C1 segment of cervical spinal cord (tissue), 14 donors: ENCODE results near the gene CIBAR2.

Experiments
- DNase-seq, 14 donors: peaks; one replicate each; lab custom pipeline; 2025; lab: John Stamatoyannopoulos, UW

The CIBAR2 gene

DNA sequence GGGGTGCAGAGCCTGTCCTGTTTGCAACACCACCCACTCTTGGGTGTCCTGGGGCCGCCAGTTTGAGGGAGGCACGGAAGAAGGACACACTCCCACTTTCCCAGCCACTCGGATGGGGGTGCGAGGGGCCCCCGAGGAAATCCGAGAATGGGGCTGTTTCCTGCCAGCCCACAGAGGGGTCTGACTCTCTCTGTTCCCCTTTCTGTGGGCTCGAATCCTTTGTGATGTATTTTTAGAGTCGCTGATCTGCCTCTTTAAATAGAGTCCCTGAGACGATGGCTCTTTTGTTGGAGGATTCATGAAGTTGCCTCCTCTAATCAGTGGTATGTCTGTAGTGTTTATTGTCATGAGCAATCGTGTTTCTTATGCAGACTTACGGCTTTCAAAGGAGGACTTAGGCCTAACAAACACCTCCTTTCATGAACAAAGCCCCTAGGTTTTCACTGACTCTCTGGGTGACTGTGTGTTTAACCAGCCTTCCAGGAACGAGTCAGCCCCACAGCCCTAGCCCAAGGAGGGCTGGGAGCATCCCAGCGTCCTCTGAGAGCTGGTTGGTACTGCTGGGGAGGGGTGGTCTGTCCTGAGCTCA is 29.1 kb downstream of the CIBAR2 start:
- no peak for DNase-seq

DNA sequence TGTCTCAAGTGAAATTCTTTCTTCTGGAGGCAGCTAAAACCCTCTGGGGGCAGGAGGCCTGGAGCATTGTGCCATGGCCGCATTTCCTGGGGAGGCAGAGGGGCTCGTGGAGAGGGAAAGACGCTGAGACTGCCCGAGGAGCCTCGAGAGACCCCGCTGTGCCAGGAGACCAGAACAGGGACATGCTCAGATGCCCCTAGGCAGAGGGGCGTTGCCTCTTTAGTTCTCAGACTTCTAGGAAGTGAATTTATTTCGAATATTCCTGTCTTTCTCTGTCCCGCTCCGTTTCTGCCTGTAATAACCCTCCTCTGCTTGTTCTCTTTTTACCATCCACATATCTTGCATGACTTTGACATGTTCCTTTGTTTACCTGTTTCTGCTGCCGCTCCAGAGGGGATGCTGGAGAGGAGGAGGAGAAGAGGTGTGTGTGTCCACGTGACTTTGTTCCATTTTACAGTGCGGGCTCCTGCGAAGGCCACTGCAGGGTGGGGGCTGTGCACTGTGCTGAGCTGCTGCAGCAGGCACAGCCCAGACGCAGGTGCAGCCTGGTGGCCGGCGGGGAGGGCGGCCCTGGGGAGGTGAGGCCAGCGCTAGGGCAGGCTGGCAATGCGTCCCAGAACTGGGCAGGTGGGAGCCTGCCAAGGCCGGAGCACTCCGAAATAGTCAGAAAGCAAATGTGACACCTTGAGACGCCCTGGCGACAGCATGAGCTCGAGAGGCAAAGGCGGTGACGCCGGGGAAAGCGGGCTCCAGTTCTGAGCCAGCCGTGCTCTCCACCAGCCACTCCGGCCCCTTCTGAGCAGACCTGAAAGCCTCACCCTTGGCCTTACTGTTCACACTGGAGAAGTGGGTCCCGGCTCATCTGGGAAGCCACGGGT is 29.9 kb downstream of the CIBAR2 start:
- DNase-seq: peak in 2 of 14 donors; percentile 44 to 69

DNA sequence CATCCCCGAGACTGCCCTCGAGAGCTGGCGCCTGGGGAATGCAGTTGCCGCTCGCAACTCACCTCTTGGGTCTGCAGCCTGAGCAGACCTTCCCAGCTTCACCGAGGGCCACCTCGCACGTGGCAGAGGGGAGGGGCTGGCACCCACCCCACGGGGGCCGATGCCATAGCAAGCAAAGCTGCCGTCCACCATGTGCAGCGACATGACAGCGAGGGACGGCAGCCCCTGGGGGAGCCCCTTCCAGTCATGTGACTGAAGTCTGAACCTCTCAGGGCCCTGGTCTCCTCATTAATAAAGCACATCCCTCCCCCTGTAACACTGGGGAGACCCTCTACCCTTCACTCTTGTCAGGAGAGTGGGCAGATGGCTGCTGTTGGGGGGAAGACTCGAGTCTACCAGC is 30.5 kb downstream of the CIBAR2 start:
- no peak for DNase-seq

GRCh38 chr16:85081038-85081437 is 31.2 kb downstream of the CIBAR2 start:
- DNase-seq: no peak

- no peak for DNase-seq
These were observed 32.3 kb downstream of the CIBAR2 start for GRCh38 chr16:85079785-85080570.

GRCh38 chr16:85078952-85079351 is 33.3 kb downstream of the CIBAR2 start:
- no peak for DNase-seq

DNA sequence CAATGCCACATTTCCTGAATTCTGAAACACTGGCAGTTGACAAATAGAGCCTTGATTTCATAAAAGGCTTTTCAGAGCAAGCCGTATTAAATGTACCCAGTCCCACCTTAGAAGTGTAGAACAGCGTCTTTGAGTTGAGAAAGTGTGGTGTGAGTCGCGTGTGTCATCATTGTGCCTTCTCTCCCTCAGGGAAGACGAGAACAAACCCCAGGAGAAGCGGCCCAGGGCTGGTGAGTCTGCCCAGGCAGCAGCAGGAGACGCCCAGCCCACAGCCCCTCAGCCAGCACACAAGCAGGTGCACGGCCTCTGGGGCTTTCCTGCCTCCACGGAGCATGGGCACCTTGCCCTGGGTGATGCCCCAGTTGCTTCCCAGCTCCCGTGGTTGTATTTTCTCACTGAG is 34.0 kb downstream of the CIBAR2 start:
- no peak for DNase-seq

DNA sequence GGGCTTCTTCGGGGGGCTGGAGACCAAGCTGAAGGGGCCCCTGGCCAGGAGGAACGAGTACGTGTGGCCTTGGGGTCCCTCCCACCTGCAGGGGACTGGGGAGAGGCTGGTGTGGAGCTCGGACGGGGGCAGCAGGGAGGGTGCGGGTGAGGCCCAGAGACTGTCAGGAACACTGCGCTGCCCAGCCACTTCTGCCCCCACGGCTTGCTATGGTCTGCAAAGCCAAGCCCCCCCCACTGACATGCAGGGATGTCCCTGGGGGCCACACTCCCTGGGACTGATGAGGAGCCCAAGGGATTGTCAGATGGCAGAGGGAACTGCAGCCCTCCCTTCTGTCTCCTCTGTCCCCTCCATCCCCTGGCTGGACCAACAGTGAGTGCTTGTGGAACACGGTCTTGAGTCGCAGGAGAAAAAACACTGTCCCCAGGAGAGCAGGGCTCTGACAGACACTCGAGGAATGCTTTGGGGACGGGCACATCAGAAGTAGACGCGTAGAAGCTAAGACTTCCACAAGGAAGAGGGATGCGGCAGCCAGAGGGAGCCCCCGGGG is 34.6 kb downstream of the CIBAR2 start:
- DNase-seq: no peak

DNA sequence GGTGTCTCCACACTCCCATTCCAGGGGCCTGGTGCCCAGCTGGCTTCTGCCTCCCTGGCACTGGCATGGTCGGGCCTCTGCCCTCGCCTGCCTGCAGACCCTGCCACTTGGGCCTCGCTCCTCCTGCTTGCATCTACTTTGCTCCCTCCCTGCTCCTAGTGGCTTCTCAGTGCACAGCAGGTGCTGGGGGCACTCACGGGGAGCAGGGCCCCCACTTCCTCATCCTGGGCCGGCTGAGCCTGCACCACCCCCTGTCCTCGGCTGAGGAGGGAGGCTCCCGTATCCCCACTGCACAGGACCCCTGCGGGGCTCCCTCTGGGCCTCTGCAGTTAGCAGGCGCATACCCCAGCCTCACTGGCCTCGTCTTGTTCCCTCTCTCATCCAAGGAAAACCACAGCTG is 35.2 kb downstream of the CIBAR2 start:
- no peak for DNase-seq

DNA sequence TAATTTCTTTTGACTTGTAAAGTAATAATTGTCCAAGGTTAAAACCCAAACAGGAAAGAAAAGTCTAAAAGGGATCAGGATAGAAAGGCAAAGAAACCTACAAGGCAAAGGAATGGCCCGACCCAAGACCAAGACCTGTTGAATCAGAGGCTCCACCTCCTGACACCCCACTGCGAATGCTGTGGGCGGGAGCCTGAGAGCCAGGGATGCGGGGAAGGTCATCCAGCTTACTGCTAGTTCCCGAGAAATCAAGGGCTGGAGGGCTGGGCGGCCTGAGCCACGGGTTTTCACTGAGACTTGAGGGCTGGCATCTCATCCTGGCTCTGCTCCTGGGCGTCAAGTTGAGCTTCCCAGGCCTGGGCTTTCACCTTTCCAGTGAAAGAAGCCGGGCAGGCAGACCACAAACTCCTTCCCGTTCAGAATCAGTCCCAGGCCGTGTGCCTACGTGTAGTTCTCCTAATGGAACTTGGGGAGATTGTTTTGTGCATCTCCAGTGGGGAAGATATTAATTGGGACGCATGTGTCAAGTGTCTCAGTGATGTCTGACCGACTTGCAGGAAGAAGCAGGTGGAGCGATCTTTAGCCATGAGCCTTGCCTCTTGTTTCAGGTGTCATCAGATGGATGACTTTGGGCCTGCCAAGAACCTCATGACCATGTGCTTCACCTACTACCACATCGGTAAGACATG is 36.9 kb downstream of the CIBAR2 start:
- peak in 1 of 14 donors; percentile 31 for DNase-seq

DNA sequence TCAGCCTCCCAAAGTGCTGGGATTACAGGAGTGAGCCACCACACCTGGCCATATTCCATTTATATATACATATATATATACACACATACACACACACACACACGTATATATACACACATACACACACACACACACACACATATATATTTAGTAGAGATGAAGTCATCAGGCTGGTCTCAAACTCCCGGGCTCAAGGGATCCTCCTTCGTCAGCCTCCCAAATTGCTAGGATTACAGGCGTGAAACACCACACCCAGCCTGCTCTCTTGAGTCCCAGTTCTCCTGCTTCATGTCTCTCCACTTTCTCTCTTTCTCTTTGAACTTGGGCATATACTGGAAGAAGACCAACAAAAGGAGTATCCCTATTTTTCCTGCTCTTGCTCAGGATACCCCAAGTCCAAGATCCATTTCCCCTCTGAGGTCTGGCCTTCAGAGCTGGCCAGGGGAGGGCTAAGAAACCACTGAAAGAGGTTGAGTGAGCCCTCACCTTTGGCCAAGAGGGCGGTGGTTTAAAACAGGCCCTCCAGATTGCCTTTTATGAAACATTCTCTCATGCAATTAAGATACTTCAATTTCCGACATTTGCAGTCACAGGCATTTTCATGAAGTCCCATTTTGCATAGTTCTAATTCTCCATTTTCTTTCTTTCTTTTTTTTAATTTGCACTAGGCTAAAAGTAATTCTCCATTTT is 37.9 kb downstream of the CIBAR2 start:
- DNase-seq: no peak

DNA sequence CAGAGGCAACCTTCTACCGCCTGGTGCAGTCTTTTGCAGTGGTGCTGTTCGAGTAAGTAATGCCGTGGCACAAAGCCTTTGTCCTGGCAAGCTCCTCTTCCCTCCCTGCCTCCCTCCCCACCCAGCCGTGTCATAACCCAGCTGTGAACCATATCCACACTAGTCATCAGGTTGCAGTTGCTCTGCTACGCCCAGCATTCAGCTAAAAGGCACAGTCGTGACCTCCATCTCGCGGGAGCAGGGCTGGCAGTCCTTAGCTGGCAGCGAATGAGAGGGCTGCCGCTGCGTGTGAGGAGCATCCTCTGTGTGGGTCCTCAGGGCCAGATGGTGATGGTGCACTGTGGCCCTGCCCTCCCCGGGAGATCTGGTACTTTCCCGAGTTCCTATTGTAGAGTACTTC is 39.3 kb downstream of the CIBAR2 start:
- DNase-seq: peak in 1 of 14 donors; percentile 39

DNA sequence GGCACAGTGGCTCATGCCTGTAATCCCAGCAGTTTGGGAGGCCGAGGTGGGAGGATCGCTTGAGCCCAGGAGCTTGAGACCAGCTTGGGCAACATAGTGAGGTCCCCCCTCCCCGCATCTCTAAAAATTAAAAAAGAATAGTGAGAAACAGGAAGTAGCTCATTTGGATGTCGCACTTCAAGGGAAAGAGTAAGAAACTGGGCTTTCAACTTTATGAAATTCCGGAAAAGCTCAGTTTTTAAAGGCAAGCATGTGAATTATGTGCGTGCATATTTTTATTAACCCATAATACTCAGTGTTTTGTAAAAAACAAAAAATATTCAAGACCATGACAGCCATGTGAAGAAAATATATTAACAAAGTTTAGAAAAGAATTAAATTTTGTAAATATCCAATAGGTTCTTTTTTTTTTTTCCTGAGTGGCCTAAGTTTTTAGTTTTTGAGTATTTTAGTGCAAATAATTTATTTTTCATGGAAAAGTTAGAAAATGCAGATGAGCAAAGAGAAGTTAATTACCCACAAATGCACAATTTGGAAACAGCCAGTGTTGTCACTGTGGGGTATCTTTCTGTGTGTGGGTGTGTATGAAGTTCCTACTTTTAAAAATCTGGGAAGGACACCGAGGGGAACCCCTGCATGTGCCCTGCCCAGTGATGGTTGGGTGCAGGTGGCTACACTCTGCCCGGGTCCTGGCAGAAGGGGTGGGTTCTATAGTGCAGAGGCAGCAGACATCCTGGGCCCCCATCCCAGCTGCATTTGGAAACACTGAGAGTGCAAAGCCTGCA is 40.0 kb downstream of the CIBAR2 start:
- DNase-seq: no peak

DNA sequence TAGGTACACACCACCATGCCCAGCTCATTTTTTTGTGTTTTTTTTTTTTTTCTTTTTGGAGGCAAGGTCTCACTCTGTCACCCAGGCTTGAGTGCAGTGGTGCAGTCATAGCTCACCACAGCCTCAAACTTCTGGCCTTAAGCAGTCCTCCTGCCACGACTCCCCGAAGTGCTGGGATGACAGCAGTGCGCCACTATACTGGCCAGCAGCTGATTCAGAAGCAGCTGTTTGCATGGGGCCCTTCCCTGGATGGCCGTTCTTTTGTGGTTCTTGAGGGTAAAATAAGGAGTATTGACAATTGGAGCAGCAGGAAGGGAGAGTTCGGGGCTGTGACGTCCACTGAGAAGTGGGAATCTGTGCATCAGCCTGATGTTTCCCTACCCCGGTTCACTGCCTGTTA is 43.1 kb downstream of the CIBAR2 start:
- no peak for DNase-seq

DNA sequence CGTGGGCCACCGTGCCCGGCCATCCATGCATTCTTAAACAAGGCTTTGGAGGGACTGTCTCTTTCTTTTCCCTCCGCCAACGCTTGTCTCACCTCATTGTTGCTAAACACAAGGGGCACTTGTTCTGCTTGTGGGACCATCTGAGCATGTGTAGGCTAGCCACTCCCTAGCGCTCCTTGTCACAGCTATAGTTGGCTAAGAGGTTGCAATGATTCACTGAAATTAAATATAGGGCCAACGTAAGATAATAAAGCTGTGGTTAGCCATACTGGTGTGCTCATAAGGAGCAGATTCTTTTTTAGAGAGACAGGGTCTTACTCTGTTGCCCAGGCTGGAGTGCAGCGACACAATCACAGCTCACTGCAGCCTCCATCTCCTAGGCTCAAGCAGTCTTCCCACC is 43.5 kb downstream of the CIBAR2 start:
- no peak for DNase-seq

GRCh38 chr16:85067426-85067825 is 44.8 kb downstream of the CIBAR2 start:
- no peak for DNase-seq

- DNase-seq: no peak
These were observed 45.2 kb downstream of the CIBAR2 start for GRCh38 chr16:85067024-85067423.

DNA sequence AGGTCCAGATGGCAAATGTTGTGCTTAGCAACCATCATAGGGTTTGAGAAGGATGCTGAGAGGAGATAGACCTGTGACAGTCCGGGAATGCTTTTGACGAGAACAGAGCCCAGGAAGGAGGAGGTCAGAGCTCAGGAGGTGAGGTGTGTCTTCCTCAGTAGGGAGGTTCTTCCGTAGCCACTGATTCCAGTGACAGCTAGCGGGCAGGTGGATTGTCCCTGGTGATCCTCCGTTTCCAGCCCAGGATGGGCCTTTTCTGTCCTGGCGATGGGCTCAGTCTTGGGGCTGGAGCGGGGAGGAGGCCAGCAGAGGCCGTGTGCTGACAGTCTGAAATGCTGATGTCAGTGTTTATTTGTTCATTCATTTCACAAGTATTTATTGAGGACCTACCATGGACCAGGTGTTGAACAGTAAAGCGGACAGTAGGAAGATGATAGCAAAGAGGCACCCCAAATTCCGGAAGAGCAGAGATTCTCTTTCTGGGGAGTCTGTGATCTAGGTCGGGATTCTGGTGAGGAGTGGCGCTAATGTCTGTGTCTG is 45.9 kb downstream of the CIBAR2 start:
- peak in 1 of 14 donors; percentile 47 for DNase-seq

GRCh38 chr16:85065099-85065498 is 47.2 kb downstream of the CIBAR2 start:
- DNase-seq: no peak

- DNase-seq: no peak
These were observed 48.1 kb downstream of the CIBAR2 start for GRCh38 chr16:85064186-85064585.
